A549 (cell line): Measurements from ENCODE around the gene C1D.

Experiments
- FOSL2 ChIP-seq, 2 experiments: fragments of 450-650 bp in 1 of 2; fragments of >200 bp in 1 of 2; sonication (Bioruptor Twin) in 1 of 2; formaldehyde crosslinking; IDR thresholded peaks; 2 replicates each; pipeline versions ENCODE4 v1.5.0 to v1.6.1; 2016 to 2020; ENCODE audit warnings: mild to moderate bottlenecking in 1 of 2, moderate library complexity in 1 of 2
- MAZ ChIP-seq: fragments of 150-350 bp; IDR thresholded peaks from 2 replicates; pipeline ENCODE4 v1.6.1; 2014; ENCODE audit warnings: antibody characterized with exemption, low read depth, low read length, borderline replicate concordance

DNA sequence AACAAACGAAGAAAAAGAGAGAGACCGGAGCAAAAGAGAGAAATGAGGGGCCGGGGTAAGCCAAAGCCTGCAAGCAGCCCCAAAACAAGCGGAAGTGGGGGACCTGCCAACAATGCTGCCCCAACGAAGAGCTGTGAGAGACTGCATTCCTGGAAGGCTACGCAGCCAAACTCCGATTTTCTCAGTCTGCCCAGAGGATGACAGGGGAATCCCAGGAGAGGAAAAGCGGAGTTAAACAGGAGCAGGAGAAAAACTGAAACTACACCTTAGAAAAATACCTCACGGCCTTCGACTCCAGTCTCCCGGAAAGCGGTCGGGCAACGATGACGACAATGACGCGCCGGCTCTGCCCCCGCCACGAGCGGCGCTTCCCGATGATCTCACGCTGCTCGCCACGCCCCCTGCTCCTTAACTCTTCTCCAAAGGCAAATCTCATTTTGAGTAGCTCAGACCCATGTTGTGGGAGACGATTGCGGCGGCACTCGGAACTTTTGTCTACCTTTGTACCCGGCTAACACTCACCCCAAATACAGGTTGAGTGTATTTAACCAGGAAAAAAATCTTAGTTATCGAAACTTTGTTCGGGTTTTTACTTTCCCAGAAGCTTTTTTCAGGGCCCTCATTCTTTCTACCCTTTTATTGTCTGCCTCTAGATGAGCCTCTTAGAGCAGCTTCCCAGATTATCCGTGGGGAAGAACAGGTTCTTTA lies at the start of gene C1D:
- TF ChIP-seq MAZ (peak; percentile 98), FOSL2 (IDR thresholded peaks at IDR 0.05) (no peak), FOSL2 (CRISPR knock-in tag; IDR thresholded peaks at IDR 0.05) (peak; percentile 29; the same call in 1 of the 2 replicates)
